SK-N-SH (cell line): Measurements from ENCODE around the gene CCDC187.

Experiments
- EP300 ChIP-seq, 2 experiments: IDR thresholded peaks; 2 replicates each; pipeline versions ENCODE4 v1.4.0 to v1.6.1; 2012; ENCODE audit warnings: borderline replicate concordance in 1 of 2, low read depth in 1 of 2, low read length in 1 of 2
- EZH2phosphoT487 ChIP-seq: fragments of 200-600 bp; sonication (generic); IDR thresholded peaks from 2 replicates; pipeline ENCODE4 v1.6.1; 2017; ENCODE audit warnings: low read depth, mixed run types, mild to moderate bottlenecking, antibody characterized with exemption, moderate library complexity, borderline replicate concordance
- POLR2AphosphoS5 ChIP-seq: IDR thresholded peaks from 2 replicates; pipeline ENCODE4 v1.6.1; 2012; ENCODE audit warnings: low read depth, low read length
- RFX5 ChIP-seq: IDR thresholded peaks from 2 replicates; pipeline ENCODE4 v1.6.1; 2012; ENCODE audit warnings: mild to moderate bottlenecking, improper control_type of control experiment, low read length
- RXRA ChIP-seq: IDR thresholded peaks from 2 replicates; pipeline ENCODE4 v1.4.0; 2012; ENCODE audit warnings: low read depth, mild to moderate bottlenecking, borderline replicate concordance
- SIN3A ChIP-seq: IDR thresholded peaks from 2 replicates; pipeline ENCODE4 v1.6.1; 2012; ENCODE audit warnings: low read depth, mild to moderate bottlenecking, low read length, moderate library complexity, borderline replicate concordance
- TAF1 ChIP-seq: IDR thresholded peaks from 2 replicates; pipeline ENCODE4 v1.6.1; 2012; ENCODE audit warnings: low read depth, mild to moderate bottlenecking, low read length, moderate library complexity, borderline replicate concordance
- TCF12 ChIP-seq: IDR thresholded peaks from 2 replicates; pipeline ENCODE4 v1.4.0; 2012
- YY1 ChIP-seq: IDR thresholded peaks from 2 replicates; pipeline ENCODE4 v1.4.0; 2012; ENCODE audit warnings: low read depth, mild to moderate bottlenecking
- TF ChIP-seq, protein P1 (sequence below): fragments of 200-600 bp; sonication (generic); IDR thresholded peaks from 2 replicates; pipeline ENCODE4 v1.6.1; 2017; ENCODE audit warnings: antibody characterized with exemption, mild to moderate bottlenecking, moderate library complexity
- TF ChIP-seq, protein P2 (sequence below): IDR thresholded peaks from 2 replicates; pipeline ENCODE4 v1.4.0; 2012; ENCODE audit warnings: low read depth

DNA sequence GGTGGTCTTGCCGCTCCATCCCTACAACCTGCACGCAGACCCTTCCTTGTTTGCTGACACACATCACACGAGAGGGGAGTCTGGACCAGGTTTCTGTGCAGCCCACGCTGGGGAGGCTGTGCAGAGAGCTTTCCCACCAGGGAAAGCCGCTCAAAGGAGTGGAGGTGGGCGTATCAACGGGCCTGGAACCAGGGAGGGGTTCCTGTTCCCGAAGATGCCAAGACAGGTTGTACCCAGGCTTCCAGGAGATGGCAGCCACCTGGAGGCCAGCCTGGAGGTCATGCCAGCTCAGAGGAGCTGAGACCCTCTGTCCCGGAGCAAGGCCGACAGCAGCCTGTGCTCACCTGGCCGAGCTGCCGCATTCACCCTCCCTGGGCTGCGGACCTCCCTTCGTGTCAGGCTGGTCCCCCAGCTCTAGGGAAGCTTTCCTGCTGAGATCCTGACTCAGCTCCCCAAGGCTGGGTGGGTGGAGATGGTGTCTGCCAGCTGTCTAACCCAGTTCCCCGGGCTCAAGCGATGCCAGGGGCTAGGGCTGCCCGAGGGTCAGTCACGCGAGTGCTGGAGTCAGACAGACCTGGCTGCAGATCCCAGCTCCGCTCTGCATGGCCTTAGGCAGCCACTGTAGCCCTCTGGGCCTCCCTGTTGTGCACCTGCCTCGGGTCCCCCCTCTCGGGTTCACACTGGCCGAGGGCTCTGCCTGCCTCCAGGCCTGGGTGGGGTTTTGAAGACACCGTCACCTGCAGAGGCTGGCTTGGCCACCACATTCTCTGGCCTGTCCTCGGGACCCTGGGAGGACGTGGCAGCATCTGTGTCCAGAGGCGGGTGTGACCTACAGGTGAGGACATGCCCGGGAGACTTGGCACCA, 29.7 kb downstream of the CCDC187 start:
- TF ChIP-seq, protein P1, sequence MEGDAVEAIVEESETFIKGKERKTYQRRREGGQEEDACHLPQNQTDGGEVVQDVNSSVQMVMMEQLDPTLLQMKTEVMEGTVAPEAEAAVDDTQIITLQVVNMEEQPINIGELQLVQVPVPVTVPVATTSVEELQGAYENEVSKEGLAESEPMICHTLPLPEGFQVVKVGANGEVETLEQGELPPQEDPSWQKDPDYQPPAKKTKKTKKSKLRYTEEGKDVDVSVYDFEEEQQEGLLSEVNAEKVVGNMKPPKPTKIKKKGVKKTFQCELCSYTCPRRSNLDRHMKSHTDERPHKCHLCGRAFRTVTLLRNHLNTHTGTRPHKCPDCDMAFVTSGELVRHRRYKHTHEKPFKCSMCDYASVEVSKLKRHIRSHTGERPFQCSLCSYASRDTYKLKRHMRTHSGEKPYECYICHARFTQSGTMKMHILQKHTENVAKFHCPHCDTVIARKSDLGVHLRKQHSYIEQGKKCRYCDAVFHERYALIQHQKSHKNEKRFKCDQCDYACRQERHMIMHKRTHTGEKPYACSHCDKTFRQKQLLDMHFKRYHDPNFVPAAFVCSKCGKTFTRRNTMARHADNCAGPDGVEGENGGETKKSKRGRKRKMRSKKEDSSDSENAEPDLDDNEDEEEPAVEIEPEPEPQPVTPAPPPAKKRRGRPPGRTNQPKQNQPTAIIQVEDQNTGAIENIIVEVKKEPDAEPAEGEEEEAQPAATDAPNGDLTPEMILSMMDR = no peak
- no peak for TF ChIP-seq YY1
- TF ChIP-seq POLR2AphosphoS5 = no peak
- TF ChIP-seq EP300 (IDR thresholded peaks at IDR 0.05; ENCODE audit: borderline replicate concordance in 1 of 2, low read depth in 1 of 2, low read length in 1 of 2) = no peak
- TF ChIP-seq TAF1 = no peak
- TF ChIP-seq EZH2phosphoT487 = no peak
- no peak for TF ChIP-seq TCF12
- TF ChIP-seq, protein P2, sequence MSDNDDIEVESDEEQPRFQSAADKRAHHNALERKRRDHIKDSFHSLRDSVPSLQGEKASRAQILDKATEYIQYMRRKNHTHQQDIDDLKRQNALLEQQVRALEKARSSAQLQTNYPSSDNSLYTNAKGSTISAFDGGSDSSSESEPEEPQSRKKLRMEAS = no peak
- TF ChIP-seq SIN3A = no peak
- TF ChIP-seq RFX5 = no peak
- TF ChIP-seq RXRA = no peak
